NCI-H1417 (cell line): ENCODE data around the gene PKHD1.
"Not testable (repeated sequence)": the region's sequence is repeated elsewhere in the genome, so short reads cannot be mapped to it uniquely, and the experiment has no call there.

Experiments used
- DNase-seq, 3 experiments: peaks; one replicate each; lab custom pipeline; 2025; lab: John Stamatoyannopoulos, UW

The PKHD1 gene

DNA sequence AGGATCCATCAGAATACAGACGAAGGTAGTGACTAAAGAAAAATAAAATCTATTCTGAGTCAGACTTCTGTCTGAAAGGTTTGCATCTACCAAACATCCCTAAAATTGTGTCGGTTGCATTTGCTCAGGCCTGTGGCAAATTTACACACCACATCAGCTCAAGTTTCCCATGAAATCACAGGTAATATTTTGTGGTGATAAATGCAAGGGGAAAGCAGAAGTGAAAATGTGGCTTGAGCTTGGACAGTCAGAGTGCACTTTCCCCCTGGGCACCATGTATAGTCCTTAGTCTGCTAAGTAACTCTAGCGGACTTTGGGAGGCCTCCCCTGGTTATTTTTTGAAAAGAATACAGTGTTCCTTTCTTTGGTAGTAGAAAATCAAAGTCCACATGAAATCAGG, 159.1 kb downstream of the PKHD1 start:
- DNase-seq: no peak

- peak in 2 of 3 experiments; percentile 32 to 73 for DNase-seq
Measured at GRCh38 chr6:51927450-51927849, 160.0 kb downstream of the PKHD1 start.

DNA sequence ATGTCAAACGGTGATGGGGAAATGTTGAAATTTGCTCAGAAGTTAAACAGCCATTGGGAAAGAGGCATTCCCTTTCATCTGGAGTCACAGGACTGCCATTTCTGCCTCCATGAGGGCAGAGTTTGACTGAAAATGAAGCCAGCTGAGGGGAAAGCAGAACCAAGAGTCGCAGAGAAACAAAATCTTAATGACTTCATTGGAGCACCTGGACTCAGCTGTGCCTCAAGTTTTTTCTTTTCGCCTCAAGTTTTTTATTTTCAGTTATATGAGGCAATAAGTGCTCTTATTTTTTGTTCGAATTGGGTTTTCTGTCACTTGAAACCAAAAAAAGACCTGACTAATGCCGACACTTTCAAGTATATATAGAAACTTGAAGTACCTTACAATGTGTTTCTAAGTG, 161.3 kb downstream of the PKHD1 start:
- no peak for DNase-seq

- not testable (repeated sequence) for DNase-seq
Measured at GRCh38 chr6:51922479-51922878, 164.9 kb downstream of the PKHD1 start.

GRCh38 chr6:51918347-51918746, 169.1 kb downstream of the PKHD1 start:
- not testable (repeated sequence) for DNase-seq

GRCh38 chr6:51915098-51915497, 172.3 kb downstream of the PKHD1 start:
- no peak for DNase-seq

DNA sequence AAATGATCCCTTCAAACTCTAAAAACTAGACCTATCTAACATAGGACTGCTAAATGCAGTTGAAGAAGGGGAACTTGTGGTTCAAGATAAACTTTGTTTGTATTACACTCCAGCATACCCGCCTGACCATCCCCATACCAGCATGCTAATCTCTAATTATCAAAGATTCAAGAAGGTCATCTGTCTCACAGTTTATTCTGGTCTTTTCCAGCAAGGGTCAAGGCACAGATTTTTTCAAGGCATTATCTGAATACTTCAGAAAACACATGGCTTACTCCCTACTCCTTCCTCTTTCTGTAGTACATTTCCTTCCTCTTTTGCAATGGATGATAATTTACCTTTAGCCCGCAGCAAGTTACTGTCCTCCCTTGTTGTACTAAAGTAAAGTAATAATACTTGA, 174.1 kb downstream of the PKHD1 start:
- DNase-seq: no peak

GRCh38 chr6:51910851-51911250, 176.6 kb downstream of the PKHD1 start:
- no peak for DNase-seq

- DNase-seq: no peak
Measured at GRCh38 chr6:51908243-51908642, 179.2 kb downstream of the PKHD1 start.

GRCh38 chr6:51901766-51902764, 185.3 kb downstream of the PKHD1 start:
- no peak for DNase-seq

DNA sequence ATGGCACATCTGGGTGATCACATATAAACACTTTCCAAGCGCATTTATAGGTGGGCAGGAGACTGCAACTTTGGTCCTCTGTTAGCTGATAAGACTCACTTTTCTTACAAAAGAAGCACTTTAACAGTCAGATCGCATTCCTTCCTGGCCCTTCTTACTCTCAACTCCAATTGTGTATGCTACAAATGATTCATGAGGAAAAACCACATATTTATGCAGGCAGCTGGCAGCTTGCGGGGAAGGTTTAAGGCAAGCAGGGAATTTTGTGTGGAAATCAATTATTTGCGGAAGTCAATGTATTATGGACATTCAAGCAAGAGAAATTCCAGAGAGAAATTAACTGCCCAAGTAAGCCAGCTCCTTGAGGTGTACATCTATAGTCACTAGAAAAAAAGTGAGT, 194.0 kb downstream of the PKHD1 start:
- DNase-seq: no peak

DNA sequence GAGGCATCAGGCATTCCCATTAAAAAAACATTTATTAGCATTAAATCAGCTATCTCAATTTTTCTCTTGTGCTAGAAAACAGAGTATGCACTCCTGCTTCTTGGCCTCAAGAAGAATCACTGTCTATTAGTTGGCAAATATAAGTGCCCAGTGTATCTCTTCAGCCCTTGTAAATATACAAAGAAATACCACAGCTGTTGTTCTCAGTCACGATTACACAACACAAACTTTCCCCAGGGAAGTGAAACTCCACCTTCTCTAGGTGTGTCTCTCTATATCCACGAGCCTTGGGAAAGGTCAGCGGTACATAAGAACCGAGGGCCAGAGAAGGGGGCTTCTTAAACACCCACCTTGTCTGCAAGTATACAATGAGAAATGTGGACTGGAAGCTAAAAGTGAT, 194.7 kb downstream of the PKHD1 start:
- DNase-seq: no peak

DNA sequence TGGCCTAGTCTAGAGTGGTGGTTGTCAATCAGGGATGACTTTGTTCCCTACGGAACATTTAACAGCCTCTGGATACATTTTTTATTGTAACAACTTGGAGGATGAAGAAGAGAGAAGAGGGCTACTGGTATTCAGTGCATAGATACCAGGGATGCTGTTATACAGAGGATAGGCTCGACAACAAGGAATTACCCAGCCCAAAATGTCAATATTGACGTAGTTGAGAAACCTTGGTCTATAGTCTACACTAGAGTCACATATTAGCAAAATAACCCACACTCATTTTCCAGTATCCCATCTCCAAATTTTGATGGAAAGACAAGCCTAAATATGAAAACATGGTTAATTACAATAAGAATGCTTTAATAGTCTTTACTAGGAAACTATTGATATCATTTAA, 195.1 kb downstream of the PKHD1 start:
- DNase-seq: no peak

- DNase-seq: no peak
Measured at GRCh38 chr6:51891784-51892183, 195.6 kb downstream of the PKHD1 start.

DNA sequence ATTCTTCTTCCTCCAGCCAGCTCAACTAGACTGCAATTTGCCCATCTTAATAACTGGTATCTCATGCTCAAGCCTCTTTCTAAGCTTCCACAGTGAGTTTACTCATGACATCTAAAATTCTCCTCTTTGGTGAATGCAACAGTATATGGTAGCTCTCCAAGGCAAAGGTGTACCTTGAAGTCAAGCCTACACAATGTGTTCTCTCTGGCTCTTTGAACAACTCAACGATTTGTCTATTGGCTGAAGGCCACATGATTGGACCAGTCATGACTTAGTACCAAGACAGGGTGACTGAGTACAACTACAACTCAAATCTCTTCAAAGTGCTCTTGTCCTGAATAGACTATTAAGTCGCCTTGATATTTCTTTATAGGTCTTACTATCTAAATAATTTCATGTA, 199.6 kb downstream of the PKHD1 start:
- DNase-seq: no peak

- DNase-seq: no peak
Measured at GRCh38 chr6:51885957-51886356, 201.5 kb downstream of the PKHD1 start.

DNA sequence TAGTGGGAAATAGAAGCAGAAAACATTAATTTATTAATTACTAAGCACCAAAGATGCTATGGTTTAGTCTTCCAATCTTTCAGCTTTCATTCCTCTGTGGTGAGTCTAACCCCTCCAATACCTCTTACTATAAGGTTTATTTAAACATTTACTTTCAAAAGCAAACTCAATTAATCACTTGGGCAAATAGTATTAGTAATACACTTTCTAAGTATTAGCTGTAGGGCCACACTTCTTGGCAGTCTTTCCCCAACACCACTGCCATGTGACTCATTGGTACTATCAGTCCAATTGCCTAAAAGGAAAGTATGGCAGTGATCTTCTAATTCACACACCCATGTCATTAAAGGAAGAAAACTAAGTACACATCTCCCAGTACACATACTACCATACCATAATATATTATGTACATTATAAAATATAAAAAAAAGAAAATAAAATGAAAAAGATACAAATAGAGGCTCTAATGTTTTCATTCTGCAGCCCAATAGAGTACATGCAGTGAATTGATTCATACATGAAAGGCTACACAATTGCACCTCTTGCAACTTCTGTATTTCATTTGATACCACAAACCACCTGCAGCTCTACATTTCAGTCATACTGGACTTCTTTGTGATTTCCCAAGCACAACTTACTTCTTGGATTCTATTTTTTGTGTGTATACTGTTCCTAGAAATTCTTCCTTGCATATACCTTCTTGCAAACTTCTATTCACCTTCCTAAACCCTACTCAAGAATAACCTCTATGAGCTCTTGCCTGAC, 218.6 kb downstream of the PKHD1 start:
- DNase-seq: no peak

GRCh38 chr6:51866867-51867266, 220.5 kb downstream of the PKHD1 start:
- no peak for DNase-seq

DNA sequence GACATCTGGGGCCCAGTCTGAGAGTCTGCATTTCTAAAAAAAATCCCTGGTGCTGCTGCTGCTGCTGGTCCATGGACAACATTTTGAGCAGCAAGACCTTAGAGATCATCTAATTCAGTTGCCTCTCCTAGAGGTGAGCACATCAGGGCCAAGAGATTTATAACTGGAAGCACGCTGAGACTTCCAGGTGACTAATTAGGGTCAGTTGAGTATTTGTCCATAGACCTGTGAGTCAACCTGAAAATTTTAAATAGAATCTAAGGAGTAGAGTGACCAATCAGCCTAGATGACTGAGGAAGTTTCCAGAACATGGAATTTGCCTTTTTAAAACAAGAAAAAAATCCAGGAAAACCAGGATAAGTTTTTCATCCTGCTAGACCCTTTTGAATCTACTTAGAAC, 221.4 kb downstream of the PKHD1 start:
- no peak for DNase-seq

GRCh38 chr6:51865176-51865575, 222.2 kb downstream of the PKHD1 start:
- DNase-seq: no peak

GRCh38 chr6:51857134-51857533, 230.3 kb downstream of the PKHD1 start:
- DNase-seq: no peak

GRCh38 chr6:51856508-51856907, 230.9 kb downstream of the PKHD1 start:
- no peak for DNase-seq
